SU-DHL-6 (cell line): Measurements from ENCODE around the gene ZNF583.

Experiments used
- CTCF ChIP-seq: fragments of 200-600 bp; sonication (generic); IDR thresholded peaks from one replicate; pipeline ENCODE4 v1.5.1; 2017; ENCODE audit warnings: antibody characterized with exemption, mild to moderate bottlenecking, low read length, moderate library complexity; ENCODE audit not compliant: insufficient read depth, poor library complexity, severe bottlenecking
- EZH2phosphoT487 ChIP-seq: fragments of 200-600 bp; sonication (generic), shearing (Covaris generic); conservative IDR thresholded peaks from 2 replicates; pipeline ENCODE4 v1.6.1; 2018; ENCODE audit warnings: mild to moderate bottlenecking, antibody characterized with exemption, low read length, moderate library complexity, mixed read lengths

DNA sequence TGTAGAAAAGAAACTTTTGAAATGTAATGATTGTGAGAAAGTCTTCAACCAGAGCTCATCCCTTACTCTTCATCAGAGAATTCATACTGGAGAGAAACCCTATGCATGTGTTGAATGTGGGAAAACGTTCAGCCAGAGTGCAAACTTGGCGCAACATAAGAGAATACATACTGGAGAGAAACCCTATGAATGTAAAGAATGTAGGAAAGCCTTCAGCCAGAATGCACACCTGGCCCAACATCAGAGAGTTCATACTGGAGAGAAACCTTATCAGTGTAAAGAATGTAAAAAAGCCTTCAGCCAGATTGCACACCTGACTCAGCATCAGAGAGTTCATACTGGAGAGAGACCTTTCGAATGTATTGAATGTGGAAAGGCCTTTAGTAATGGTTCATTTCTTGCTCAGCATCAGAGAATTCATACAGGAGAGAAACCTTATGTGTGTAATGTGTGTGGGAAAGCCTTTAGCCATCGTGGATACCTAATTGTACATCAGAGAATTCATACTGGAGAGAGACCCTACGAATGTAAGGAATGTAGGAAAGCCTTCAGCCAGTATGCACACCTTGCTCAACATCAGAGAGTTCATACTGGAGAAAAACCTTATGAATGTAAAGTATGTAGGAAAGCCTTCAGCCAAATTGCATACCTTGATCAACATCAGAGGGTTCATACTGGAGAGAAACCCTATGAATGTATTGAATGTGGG is 19.3 kb downstream of the ZNF583 start:
- no peak for TF ChIP-seq CTCF
- no peak for TF ChIP-seq EZH2phosphoT487
